HG03064 (cell line): Measurements from ENCODE around the gene CAPN5.

Experiments
- ATAC-seq: cut with Tn5 transposase; IDR thresholded peaks from one replicate; pipeline ENCODE4 v1.9.1; 2021; ENCODE audit warnings: low read depth; ENCODE audit not compliant: unreplicated experiment

CAPN5 gene

GRCh38 chr11:77144857-77145428 lies 78.2 kb downstream of the CAPN5 start:
- ATAC-seq: no peak

- no peak for ATAC-seq
Measured at GRCh38 chr11:77146261-77147035, 79.7 kb downstream of the CAPN5 start.

GRCh38 chr11:77147036-77147315 lies 80.2 kb downstream of the CAPN5 start:
- ATAC-seq: no peak

- ATAC-seq: no peak
Measured at GRCh38 chr11:77147668-77148321, 81.0 kb downstream of the CAPN5 start.

- no peak for ATAC-seq
Measured at GRCh38 chr11:77148963-77149715, 82.4 kb downstream of the CAPN5 start.

GRCh38 chr11:77149716-77150392 lies 83.1 kb downstream of the CAPN5 start:
- ATAC-seq: no peak

- ATAC-seq: no peak
Measured at GRCh38 chr11:77150836-77151235, 84.1 kb downstream of the CAPN5 start.

GRCh38 chr11:77151804-77152509 lies 85.2 kb downstream of the CAPN5 start:
- no peak for ATAC-seq

GRCh38 chr11:77152846-77153245 lies 86.1 kb downstream of the CAPN5 start:
- ATAC-seq: no peak

GRCh38 chr11:77153276-77154185 lies 86.8 kb downstream of the CAPN5 start:
- ATAC-seq: no peak

GRCh38 chr11:77154381-77155081 lies 87.8 kb downstream of the CAPN5 start:
- no peak for ATAC-seq

GRCh38 chr11:77155082-77155475 lies 88.3 kb downstream of the CAPN5 start:
- ATAC-seq: no peak

GRCh38 chr11:77155556-77156130 lies 88.9 kb downstream of the CAPN5 start:
- no peak for ATAC-seq

GRCh38 chr11:77156396-77157195 lies 89.8 kb downstream of the CAPN5 start:
- no peak for ATAC-seq

- no peak for ATAC-seq
Measured at GRCh38 chr11:77158041-77158695, 91.4 kb downstream of the CAPN5 start.

- ATAC-seq: no peak
Measured at GRCh38 chr11:77159219-77159936, 92.6 kb downstream of the CAPN5 start.
